ENCODE results near the gene NFATC3. TPM values are rescaled to one million over a fixed set of nuclear protein-coding genes. Genes with fewer than 3 reads are reported as not detected.
A peak's percentile ranks its signal among the peaks of the same experiment; 100 is the strongest.

Gene NFATC3
- total RNA-seq, 1 experiment from 2014 or later = 43.9 TPM

DNA sequence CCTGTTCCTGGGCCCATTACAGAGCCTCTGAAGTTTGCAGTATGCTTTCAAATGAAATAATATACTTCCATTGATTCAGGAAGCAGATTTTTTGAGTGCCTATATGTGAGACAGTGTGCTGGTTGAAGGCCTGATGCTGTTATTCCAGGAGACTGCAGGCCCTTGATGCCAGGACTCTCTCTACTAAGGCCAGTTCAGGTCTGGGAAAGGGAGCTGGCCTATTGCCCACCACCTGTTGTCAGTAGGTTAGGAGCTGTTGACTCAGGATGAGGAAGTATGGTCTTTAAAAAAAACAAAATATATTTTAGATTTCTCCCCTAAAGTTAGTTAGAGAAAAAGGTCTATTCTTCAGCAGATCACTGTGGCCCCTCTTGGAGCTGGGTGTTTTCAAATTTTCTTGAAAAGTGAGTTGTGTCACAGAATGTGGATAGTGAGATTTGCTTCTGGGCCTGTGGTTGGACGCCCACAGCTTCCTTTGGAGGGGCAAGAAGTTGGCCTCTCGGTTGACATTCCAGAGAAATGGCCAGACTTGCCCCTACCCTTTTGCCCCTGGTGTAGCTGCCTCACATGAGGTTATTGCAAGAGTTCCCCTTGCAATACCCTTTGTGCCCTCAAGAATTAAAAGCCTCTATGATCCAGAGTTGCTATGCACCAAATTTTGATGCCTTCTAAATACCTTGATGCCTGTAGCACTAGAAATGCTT lies 142.8 kb downstream of the NFATC3 start:
- Histone ChIP-seq H3K9me3 (no peaks in the 10 kb centered on the region), H3K36me3 (ENCODE audit: control insufficient read depth, insufficient read depth, low read length) (peaks cover 9% of the 10 kb centered on the region), H3K27me3 (replicated peaks; ENCODE audit: control insufficient read depth, insufficient read depth, low read length) (no peaks in the 10 kb centered on the region), H3K4me3 (ENCODE audit: low read depth, low read length) (no peak overlapping the region), H3K4me1 (peaks cover 11% of the 10 kb centered on the region)
- TF ChIP-seq, protein P1, sequence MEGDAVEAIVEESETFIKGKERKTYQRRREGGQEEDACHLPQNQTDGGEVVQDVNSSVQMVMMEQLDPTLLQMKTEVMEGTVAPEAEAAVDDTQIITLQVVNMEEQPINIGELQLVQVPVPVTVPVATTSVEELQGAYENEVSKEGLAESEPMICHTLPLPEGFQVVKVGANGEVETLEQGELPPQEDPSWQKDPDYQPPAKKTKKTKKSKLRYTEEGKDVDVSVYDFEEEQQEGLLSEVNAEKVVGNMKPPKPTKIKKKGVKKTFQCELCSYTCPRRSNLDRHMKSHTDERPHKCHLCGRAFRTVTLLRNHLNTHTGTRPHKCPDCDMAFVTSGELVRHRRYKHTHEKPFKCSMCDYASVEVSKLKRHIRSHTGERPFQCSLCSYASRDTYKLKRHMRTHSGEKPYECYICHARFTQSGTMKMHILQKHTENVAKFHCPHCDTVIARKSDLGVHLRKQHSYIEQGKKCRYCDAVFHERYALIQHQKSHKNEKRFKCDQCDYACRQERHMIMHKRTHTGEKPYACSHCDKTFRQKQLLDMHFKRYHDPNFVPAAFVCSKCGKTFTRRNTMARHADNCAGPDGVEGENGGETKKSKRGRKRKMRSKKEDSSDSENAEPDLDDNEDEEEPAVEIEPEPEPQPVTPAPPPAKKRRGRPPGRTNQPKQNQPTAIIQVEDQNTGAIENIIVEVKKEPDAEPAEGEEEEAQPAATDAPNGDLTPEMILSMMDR (IDR thresholded peaks at IDR 0.05; ENCODE audit: insufficient read depth in 1 of 2, low read depth in 1 of 2, low read length in 1 of 2, severe bottlenecking in 1 of 2, unreplicated experiment in 1 of 2) = peak in 1 of 2 experiments; percentile 17
- ChIA-PET POLR2A (interaction anchor here (0.6 to 0.7 kb wide), 2 partner anchors 8 to 421 kb away, joined by 3 to 4 read pairs; partner anchors contain the start of genes ESRP2 and TSNAXIP1), CTCF (interaction anchor here (0.6 to 2.0 kb wide), 5 partner anchors 11 to 259 kb away, joined by 3 to 10 read pairs (median 3); no protein-coding TSS in a partner anchor)
- no peaks in the 10 kb centered on the region for H3K9me3 Mint-ChIP-seq (ENCODE audit: unreplicated experiment)
- no TSS peak for BruUV-seq (replicated peaks)
- peak overlapping the region; percentile 56 for H3K27ac Mint-ChIP-seq (ENCODE audit: unreplicated experiment)
- intact Hi-C loops (cut with micrococcal nuclease; ENCODE audit: unreplicated experiment) = no loop called here
- no peak overlapping the region for H3K4me3 Mint-ChIP-seq (ENCODE audit: unreplicated experiment)
- no peak for DNase-seq
- H3K27me3 Mint-ChIP-seq (ENCODE audit: insufficient read depth, unreplicated experiment) = no peaks in the 10 kb centered on the region
- peaks cover 64% of the 10 kb centered on the region for H3K36me3 Mint-ChIP-seq (ENCODE audit: insufficient read depth, unreplicated experiment)
- peaks cover 6% of the 10 kb centered on the region for H3K4me1 Mint-ChIP-seq (ENCODE audit: low read depth, unreplicated experiment)

- DNase-seq = no peak
- no peaks in the 10 kb centered on the region for H3K27me3 Mint-ChIP-seq (ENCODE audit: insufficient read depth, unreplicated experiment)
- TF ChIP-seq, protein P1 (IDR thresholded peaks at IDR 0.05; ENCODE audit: insufficient read depth in 1 of 2, low read depth in 1 of 2, low read length in 1 of 2, severe bottlenecking in 1 of 2, unreplicated experiment in 1 of 2) = no peak
- peaks cover 71% of the 10 kb centered on the region for H3K36me3 Mint-ChIP-seq (ENCODE audit: insufficient read depth, unreplicated experiment)
- H3K9me3 ChIP-seq = no peaks in the 10 kb centered on the region
- CTCF ChIA-PET = interaction anchor here (0.6 to 2.0 kb wide), 3 partner anchors 135 to 259 kb away, joined by 3 to 10 read pairs (median 3); no protein-coding TSS in a partner anchor
- peaks cover 15% of the 10 kb centered on the region for H3K4me1 ChIP-seq
- H3K27me3 ChIP-seq (replicated peaks; ENCODE audit: control insufficient read depth, insufficient read depth, low read length) = no peaks in the 10 kb centered on the region
- no peak overlapping the region for H3K27ac Mint-ChIP-seq (ENCODE audit: unreplicated experiment)
- H3K4me3 Mint-ChIP-seq (ENCODE audit: unreplicated experiment) = no peak overlapping the region
- no peak overlapping the region for H3K4me3 ChIP-seq (ENCODE audit: low read depth, low read length)
- peaks cover 9% of the 10 kb centered on the region for H3K36me3 ChIP-seq (ENCODE audit: control insufficient read depth, insufficient read depth, low read length)
- BruUV-seq (replicated peaks) = no TSS peak
- peaks cover 12% of the 10 kb centered on the region for H3K4me1 Mint-ChIP-seq (ENCODE audit: low read depth, unreplicated experiment)
- POLR2A ChIA-PET = no interaction called here
- intact Hi-C loops (cut with micrococcal nuclease; ENCODE audit: unreplicated experiment) = loop anchor here (1.0 kb wide), 2 partner anchors 134 to 235 kb away; no protein-coding TSS in a partner anchor
- H3K9me3 Mint-ChIP-seq (ENCODE audit: unreplicated experiment) = no peaks in the 10 kb centered on the region
These were observed 143.5 kb downstream of the NFATC3 start for GRCh38 chr16:68228652-68229051.

- Histone ChIP-seq H3K9me3 (no peaks in the 10 kb centered on the region), H3K36me3 (ENCODE audit: control insufficient read depth, insufficient read depth, low read length) (peaks cover 9% of the 10 kb centered on the region), H3K4me1 (peaks cover 25% of the 10 kb centered on the region), H3K27me3 (replicated peaks; ENCODE audit: control insufficient read depth, insufficient read depth, low read length) (no peaks in the 10 kb centered on the region), H3K4me3 (ENCODE audit: low read depth, low read length) (no peak overlapping the region)
- H3K4me3 Mint-ChIP-seq (ENCODE audit: unreplicated experiment) = no peak overlapping the region
- H3K27me3 Mint-ChIP-seq (ENCODE audit: insufficient read depth, unreplicated experiment) = no peaks in the 10 kb centered on the region
- BruUV-seq (replicated peaks) = no TSS peak
- H3K36me3 Mint-ChIP-seq (ENCODE audit: insufficient read depth, unreplicated experiment) = peaks cover 80% of the 10 kb centered on the region
- no peaks in the 10 kb centered on the region for H3K9me3 Mint-ChIP-seq (ENCODE audit: unreplicated experiment)
- TF ChIP-seq, protein P1 (IDR thresholded peaks at IDR 0.05; ENCODE audit: insufficient read depth in 1 of 2, low read depth in 1 of 2, low read length in 1 of 2, severe bottlenecking in 1 of 2, unreplicated experiment in 1 of 2) = peak; percentile 90 to 91
- ChIA-PET CTCF (interaction anchor here (0.6 to 1.5 kb wide), 2 partner anchors 136 to 258 kb away, joined by 3 to 7 read pairs; no protein-coding TSS in a partner anchor), POLR2A (no interaction called here)
- intact Hi-C loops (cut with micrococcal nuclease; ENCODE audit: unreplicated experiment) = loop anchor here (1.0 kb wide), 2 partner anchors 135 to 236 kb away; no protein-coding TSS in a partner anchor
- H3K4me1 Mint-ChIP-seq (ENCODE audit: low read depth, unreplicated experiment) = peaks cover 22% of the 10 kb centered on the region
- H3K27ac Mint-ChIP-seq (ENCODE audit: unreplicated experiment) = no peak overlapping the region
- peak; percentile 52 to 68 for DNase-seq
These were observed 144.4 kb downstream of the NFATC3 start for GRCh38 chr16:68229431-68230175.
